ENCODE data around the gene TMEM132D. TPM values are rescaled to one million over a fixed set of nuclear protein-coding genes. Genes with fewer than 3 reads are reported as not detected.

The TMEM132D gene
- total RNA-seq, 2 donors from 2014 or later, result not detected

GRCh38 chr12:129385637-129385990 lies 518.2 kb downstream of the TMEM132D start:
- no peaks in the 10 kb centered on the region for H3K36me3 ChIP-seq
- H3K4me1 ChIP-seq (ENCODE audit: control insufficient read depth in 1 of 2, low read depth in 2 of 2), result no peaks in the 10 kb centered on the region
- DNase-seq (ENCODE audit: low spot score) (no peak), ATAC-seq (ENCODE audit: insufficient number of reproducible peaks, low FRiP score, low read depth) (no peak)
- no peak overlapping the region for H3K4me3 ChIP-seq
- no peaks in the 10 kb centered on the region for H3K9me3 ChIP-seq
- H3K27ac ChIP-seq, result no peak overlapping the region
- no peaks in the 10 kb centered on the region for H3K27me3 ChIP-seq (replicated peaks; ENCODE audit: insufficient read depth)
- TF ChIP-seq CTCF (IDR thresholded peaks at IDR 0.05), result no peak

GRCh38 chr12:129383956-129384355 lies 519.9 kb downstream of the TMEM132D start:
- Histone ChIP-seq H3K36me3 (no peaks in the 10 kb centered on the region), H3K4me1 (ENCODE audit: control insufficient read depth in 1 of 2, low read depth in 2 of 2) (no peaks in the 10 kb centered on the region), H3K27me3 (replicated peaks; ENCODE audit: insufficient read depth) (no peaks in the 10 kb centered on the region), H3K27ac (no peak overlapping the region), H3K9me3 (no peaks in the 10 kb centered on the region), H3K4me3 (no peak overlapping the region)
- TF ChIP-seq CTCF (IDR thresholded peaks at IDR 0.05), result no peak
- no peak for ATAC-seq (ENCODE audit: insufficient number of reproducible peaks, low FRiP score, low read depth)
- DNase-seq (ENCODE audit: low spot score), result no peak

GRCh38 chr12:129381715-129382114 lies 522.1 kb downstream of the TMEM132D start:
- no peak for TF ChIP-seq CTCF (IDR thresholded peaks at IDR 0.05)
- ATAC-seq (ENCODE audit: insufficient number of reproducible peaks, low FRiP score, low read depth) (no peak), DNase-seq (ENCODE audit: low spot score) (no peak)
- Histone ChIP-seq H3K4me1 (ENCODE audit: control insufficient read depth in 1 of 2, low read depth in 2 of 2) (no peaks in the 10 kb centered on the region), H3K27me3 (replicated peaks; ENCODE audit: insufficient read depth) (no peaks in the 10 kb centered on the region), H3K36me3 (no peaks in the 10 kb centered on the region), H3K27ac (no peak overlapping the region), H3K9me3 (no peaks in the 10 kb centered on the region), H3K4me3 (no peak overlapping the region)

GRCh38 chr12:129379076-129379804 lies 524.6 kb downstream of the TMEM132D start:
- no peak for ATAC-seq (ENCODE audit: insufficient number of reproducible peaks, low FRiP score, low read depth)
- no peaks in the 10 kb centered on the region for H3K27me3 ChIP-seq (replicated peaks; ENCODE audit: insufficient read depth)
- no peak for TF ChIP-seq CTCF (IDR thresholded peaks at IDR 0.05)
- no peak overlapping the region for H3K4me3 ChIP-seq
- no peaks in the 10 kb centered on the region for H3K9me3 ChIP-seq
- DNase-seq (ENCODE audit: low spot score), result no peak
- no peaks in the 10 kb centered on the region for H3K36me3 ChIP-seq
- no peaks in the 10 kb centered on the region for H3K4me1 ChIP-seq (ENCODE audit: control insufficient read depth in 1 of 2, low read depth in 2 of 2)
- H3K27ac ChIP-seq, result no peak overlapping the region

- Histone ChIP-seq H3K9me3 (no peaks in the 10 kb centered on the region), H3K27me3 (replicated peaks; ENCODE audit: insufficient read depth) (no peaks in the 10 kb centered on the region), H3K4me3 (no peak overlapping the region), H3K36me3 (no peaks in the 10 kb centered on the region), H3K27ac (no peak overlapping the region), H3K4me1 (ENCODE audit: control insufficient read depth in 1 of 2, low read depth in 2 of 2) (no peaks in the 10 kb centered on the region)
- ATAC-seq (ENCODE audit: insufficient number of reproducible peaks, low FRiP score, low read depth), result no peak
- no peak for DNase-seq (ENCODE audit: low spot score)
- TF ChIP-seq CTCF (IDR thresholded peaks at IDR 0.05), result no peak
These were observed 525.3 kb downstream of the TMEM132D start for GRCh38 chr12:129378496-129378895.

Measured in thoracic aorta (tissue), 2 donors.